ENCODE results near the gene NNAT.

NNAT gene

DNA sequence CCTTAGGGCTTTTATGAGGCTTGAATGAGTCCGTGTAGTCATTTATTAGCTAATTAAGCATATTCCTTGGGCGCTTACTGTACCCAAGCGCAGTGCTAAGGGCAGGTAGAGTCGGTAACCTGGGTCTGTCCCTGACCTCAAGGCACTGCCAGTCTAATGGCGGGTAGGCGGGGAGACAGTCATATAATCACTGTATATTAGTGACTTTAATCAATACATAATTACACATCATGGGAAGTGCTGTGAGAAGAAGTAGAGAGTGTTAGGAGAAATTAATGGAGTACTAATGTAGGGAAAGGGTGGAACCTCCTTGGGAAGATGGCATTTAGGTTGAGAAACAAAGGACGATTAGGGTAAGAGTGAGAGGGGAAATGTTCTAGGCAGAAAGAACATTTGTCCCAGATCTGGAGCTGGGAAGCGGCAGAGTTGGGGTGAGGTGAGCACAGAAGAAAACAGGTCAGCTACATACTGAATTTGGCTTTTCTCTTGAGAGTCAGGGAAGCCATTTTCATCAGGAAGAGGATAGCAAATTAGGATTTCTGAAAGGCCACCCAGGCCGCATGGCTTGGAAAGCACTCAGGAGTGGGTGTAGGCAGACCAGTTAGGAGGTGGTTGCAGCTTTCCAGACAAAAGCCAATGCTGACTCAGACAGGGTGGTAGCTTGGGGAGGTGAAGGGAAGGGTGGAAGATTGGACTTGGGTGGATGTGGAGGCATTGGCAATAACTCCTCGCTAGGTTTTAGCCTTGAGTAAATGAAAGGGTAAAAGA is 7.6 kb downstream of the NNAT start:
- no peaks in the 10 kb centered on the region for H3K27me3 ChIP-seq (ENCODE audit: insufficient read depth, low read length)
- peak overlapping the region; percentile 76 for H3K9ac ChIP-seq (ENCODE audit: low read length)
- 0 out of 2 replicates have a peak, but pooled peaks cover 8% of the 10 kb centered on the region for H3K79me2 ChIP-seq (ENCODE audit: insufficient read depth, low read length)
- H3K4me3 ChIP-seq (ENCODE audit: low read depth, low read length, poor library complexity, severe bottlenecking): peak overlapping the region; percentile 97
- H3K9me3 ChIP-seq (ENCODE audit: low read length): no peaks in the 10 kb centered on the region
- H3F3A ChIP-seq (ENCODE audit: insufficient read depth, low read length): no peaks in the 10 kb centered on the region
- no peak overlapping the region for H3K27ac ChIP-seq (ENCODE audit: low read depth, low read length, poor library complexity, severe bottlenecking)
- H3K4me1 ChIP-seq (ENCODE audit: insufficient read depth, low read length, severe bottlenecking): peaks cover 29% of the 10 kb centered on the region
- H3K9me2 ChIP-seq (ENCODE audit: low read depth, low read length): no peaks in the 10 kb centered on the region
- no peaks in the 10 kb centered on the region for H3K36me3 ChIP-seq (ENCODE audit: insufficient read depth, low read length)
- peak overlapping the region; percentile 86 for H3K4me2 ChIP-seq (ENCODE audit: low read length)
- H4K20me1 ChIP-seq (ENCODE audit: insufficient read depth, low read length): no peaks in the 10 kb centered on the region; the same call in 1 of the 2 replicates
- TF ChIP-seq EZH2 (IDR thresholded peaks at IDR 0.05; ENCODE audit: borderline replicate concordance, low read length): no peak
- TF ChIP-seq, protein P1, sequence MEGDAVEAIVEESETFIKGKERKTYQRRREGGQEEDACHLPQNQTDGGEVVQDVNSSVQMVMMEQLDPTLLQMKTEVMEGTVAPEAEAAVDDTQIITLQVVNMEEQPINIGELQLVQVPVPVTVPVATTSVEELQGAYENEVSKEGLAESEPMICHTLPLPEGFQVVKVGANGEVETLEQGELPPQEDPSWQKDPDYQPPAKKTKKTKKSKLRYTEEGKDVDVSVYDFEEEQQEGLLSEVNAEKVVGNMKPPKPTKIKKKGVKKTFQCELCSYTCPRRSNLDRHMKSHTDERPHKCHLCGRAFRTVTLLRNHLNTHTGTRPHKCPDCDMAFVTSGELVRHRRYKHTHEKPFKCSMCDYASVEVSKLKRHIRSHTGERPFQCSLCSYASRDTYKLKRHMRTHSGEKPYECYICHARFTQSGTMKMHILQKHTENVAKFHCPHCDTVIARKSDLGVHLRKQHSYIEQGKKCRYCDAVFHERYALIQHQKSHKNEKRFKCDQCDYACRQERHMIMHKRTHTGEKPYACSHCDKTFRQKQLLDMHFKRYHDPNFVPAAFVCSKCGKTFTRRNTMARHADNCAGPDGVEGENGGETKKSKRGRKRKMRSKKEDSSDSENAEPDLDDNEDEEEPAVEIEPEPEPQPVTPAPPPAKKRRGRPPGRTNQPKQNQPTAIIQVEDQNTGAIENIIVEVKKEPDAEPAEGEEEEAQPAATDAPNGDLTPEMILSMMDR (IDR thresholded peaks at IDR 0.05; ENCODE audit: low read length): no peak
- no peak overlapping the region for H2AFZ ChIP-seq (ENCODE audit: low read length)

DNA sequence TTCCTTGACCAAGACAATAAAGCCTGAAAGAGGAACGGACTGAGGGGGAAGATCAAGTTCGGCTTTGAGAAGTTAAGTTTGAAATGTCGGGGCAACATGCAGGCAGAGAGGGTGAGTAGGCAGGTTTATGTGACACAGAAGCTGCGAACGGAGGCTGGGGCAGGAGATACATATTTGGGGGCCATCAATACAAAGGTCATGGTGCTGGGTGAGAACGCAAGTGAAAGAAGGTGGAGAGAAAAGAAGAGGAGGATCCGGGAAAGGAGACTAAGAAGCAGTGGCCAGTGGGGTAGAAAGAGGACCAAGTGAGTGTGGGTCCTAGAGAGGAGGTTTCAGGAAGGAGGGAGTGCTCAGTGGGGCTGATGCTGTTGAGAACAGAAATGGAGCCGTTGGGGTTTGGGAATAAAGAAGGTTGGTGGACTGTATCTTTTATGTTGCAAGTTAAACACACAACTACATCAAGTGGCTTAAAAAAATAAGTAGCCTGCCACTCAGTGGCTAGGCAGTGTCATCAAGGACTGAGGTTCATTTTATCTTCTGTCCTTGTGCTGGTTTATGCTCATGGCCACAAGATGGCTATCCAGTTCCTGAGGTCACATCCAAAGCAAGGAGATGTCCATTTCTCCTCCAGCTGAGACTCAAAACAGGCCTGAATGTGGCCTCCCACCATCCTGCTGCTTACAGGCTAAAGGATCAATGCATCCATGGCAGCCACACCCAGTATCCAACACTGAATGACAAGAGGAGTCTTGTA is 8.3 kb downstream of the NNAT start:
- H3K36me3 ChIP-seq (ENCODE audit: insufficient read depth, low read length): no peaks in the 10 kb centered on the region
- H3F3A ChIP-seq (ENCODE audit: insufficient read depth, low read length): no peaks in the 10 kb centered on the region
- H4K20me1 ChIP-seq (ENCODE audit: insufficient read depth, low read length): no peaks in the 10 kb centered on the region; the same call in 1 of the 2 replicates
- H3K4me1 ChIP-seq (ENCODE audit: insufficient read depth, low read length, severe bottlenecking): peaks cover 29% of the 10 kb centered on the region
- no peak overlapping the region for H3K4me3 ChIP-seq (ENCODE audit: low read depth, low read length, poor library complexity, severe bottlenecking)
- no peaks in the 10 kb centered on the region for H3K9me3 ChIP-seq (ENCODE audit: low read length)
- H3K27me3 ChIP-seq (ENCODE audit: insufficient read depth, low read length): no peaks in the 10 kb centered on the region
- H3K9ac ChIP-seq (ENCODE audit: low read length): no peak overlapping the region
- no peaks in the 10 kb centered on the region for H3K9me2 ChIP-seq (ENCODE audit: low read depth, low read length)
- H2AFZ ChIP-seq (ENCODE audit: low read length): no peak overlapping the region
- no peak for TF ChIP-seq EZH2 (IDR thresholded peaks at IDR 0.05; ENCODE audit: borderline replicate concordance, low read length)
- TF ChIP-seq, protein P1 (IDR thresholded peaks at IDR 0.05; ENCODE audit: low read length): 0 out of 2 replicates have a peak, but pooled peaks have one; percentile 14
- H3K79me2 ChIP-seq (ENCODE audit: insufficient read depth, low read length): 0 out of 2 replicates have a peak, but pooled peaks cover 8% of the 10 kb centered on the region
- no peak overlapping the region for H3K27ac ChIP-seq (ENCODE audit: low read depth, low read length, poor library complexity, severe bottlenecking)
- peak overlapping the region; percentile 86; the same call in 1 of the 2 replicates for H3K4me2 ChIP-seq (ENCODE audit: low read length)

DNA sequence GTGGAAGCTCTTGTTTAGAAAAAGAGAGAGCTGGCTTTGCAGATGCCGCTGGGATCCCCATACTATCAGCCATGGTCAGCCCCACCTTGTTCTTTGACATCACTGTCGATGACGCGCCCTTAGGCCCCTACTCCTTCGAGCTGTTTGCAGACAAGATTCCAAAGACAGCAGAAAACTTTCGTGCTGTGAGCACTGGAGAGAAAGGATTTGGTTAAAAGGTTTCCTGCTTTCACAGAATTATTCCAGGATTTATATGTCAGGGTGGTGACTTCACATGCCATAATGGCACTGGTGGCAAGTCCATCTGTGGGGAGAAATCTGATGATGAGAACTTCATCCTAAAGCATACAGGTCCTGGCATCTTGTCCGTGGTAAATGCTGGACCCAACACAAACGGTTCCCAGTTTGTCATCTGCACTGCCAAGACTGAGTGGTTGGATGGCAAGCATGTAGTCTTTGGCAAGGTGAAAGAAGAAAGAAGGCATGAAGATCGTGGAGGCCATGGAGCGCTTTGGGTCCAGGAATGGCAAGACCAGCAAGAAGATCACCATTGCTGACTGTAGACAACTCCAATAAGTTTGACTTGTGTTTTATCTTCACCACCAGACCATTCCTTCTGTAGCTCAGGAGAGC is 9.0 kb downstream of the NNAT start:
- H3K9me3 ChIP-seq (ENCODE audit: low read length): no peaks in the 10 kb centered on the region
- no peak overlapping the region for H2AFZ ChIP-seq (ENCODE audit: low read length)
- no peak overlapping the region for H3K4me2 ChIP-seq (ENCODE audit: low read length)
- no peak overlapping the region for H3K9ac ChIP-seq (ENCODE audit: low read length)
- no peaks in the 10 kb centered on the region; the same call in 1 of the 2 replicates for H4K20me1 ChIP-seq (ENCODE audit: insufficient read depth, low read length)
- peaks cover 28% of the 10 kb centered on the region for H3K4me1 ChIP-seq (ENCODE audit: insufficient read depth, low read length, severe bottlenecking)
- 0 out of 2 replicates have a peak, but pooled peaks cover 8% of the 10 kb centered on the region for H3K79me2 ChIP-seq (ENCODE audit: insufficient read depth, low read length)
- no peaks in the 10 kb centered on the region for H3K27me3 ChIP-seq (ENCODE audit: insufficient read depth, low read length)
- H3F3A ChIP-seq (ENCODE audit: insufficient read depth, low read length): no peaks in the 10 kb centered on the region
- no peak overlapping the region for H3K27ac ChIP-seq (ENCODE audit: low read depth, low read length, poor library complexity, severe bottlenecking)
- no peak overlapping the region for H3K4me3 ChIP-seq (ENCODE audit: low read depth, low read length, poor library complexity, severe bottlenecking)
- H3K36me3 ChIP-seq (ENCODE audit: insufficient read depth, low read length): no peaks in the 10 kb centered on the region
- H3K9me2 ChIP-seq (ENCODE audit: low read depth, low read length): no peaks in the 10 kb centered on the region
- TF ChIP-seq, protein P1 (IDR thresholded peaks at IDR 0.05; ENCODE audit: low read length): no peak
- TF ChIP-seq EZH2 (IDR thresholded peaks at IDR 0.05; ENCODE audit: borderline replicate concordance, low read length): no peak

All from OCI-LY1 (cell line).